Stimulated activated CD8-positive, alpha-beta memory T cell treated with anti-CD3 and anti-CD28 coated beads, Interleukin-12 subunit alpha, Interleukin-12 subunit beta, amount 100 ng/mL, for 24 hours (primary cell): Measurements from ENCODE around the gene KCNJ14.
"Not testable (repeated sequence)": the region's sequence is repeated elsewhere in the genome, so short reads cannot be mapped to it uniquely, and the experiment has no call there.

Source experiments
- DNase-seq: peaks from one replicate; pipeline ENCODE4 v3.0.0-alpha.2; 2020; ENCODE audit errors: extremely low read depth

The KCNJ14 gene

DNA sequence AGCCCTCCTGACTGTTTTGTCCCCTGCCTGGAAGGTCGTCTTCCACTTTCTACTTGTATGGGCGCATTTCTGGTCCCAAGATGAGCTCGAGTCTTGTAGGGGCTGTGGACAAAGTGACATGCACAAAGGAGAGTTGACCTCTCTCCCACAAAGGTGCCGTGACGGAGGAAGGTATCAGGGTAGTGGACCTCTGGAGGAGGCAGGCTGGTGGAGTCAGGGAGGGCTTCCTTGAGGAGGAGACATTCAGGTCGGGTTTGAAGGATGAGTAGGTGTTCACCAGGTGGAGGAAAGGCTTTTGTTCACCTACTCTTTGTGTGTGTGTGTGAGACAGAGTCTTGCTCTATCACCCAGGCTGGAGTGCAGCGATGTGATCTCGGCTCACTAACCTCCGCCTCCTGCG is 15.5 kb downstream of the KCNJ14 start:
- no peak for DNase-seq

DNA sequence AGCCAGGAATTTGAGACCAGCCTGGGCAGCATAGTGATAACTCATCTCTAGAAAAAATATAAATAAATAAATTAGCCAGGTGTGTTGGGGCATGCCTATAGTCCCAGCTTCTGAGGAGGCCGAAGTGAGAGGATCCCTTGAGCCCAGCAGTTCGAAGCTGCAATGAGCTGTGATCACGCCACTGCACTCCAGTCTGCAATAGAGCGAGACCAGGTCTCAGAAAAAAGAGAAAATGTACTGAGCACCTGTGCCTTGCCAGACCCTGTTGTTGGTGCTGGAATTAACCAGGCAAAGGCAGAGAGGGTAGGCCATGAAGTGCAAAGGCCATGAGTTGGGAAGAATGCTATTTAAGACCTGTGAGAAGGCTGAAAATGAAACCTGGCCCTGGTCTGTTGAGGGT is 16.5 kb downstream of the KCNJ14 start:
- DNase-seq: no peak

DNA sequence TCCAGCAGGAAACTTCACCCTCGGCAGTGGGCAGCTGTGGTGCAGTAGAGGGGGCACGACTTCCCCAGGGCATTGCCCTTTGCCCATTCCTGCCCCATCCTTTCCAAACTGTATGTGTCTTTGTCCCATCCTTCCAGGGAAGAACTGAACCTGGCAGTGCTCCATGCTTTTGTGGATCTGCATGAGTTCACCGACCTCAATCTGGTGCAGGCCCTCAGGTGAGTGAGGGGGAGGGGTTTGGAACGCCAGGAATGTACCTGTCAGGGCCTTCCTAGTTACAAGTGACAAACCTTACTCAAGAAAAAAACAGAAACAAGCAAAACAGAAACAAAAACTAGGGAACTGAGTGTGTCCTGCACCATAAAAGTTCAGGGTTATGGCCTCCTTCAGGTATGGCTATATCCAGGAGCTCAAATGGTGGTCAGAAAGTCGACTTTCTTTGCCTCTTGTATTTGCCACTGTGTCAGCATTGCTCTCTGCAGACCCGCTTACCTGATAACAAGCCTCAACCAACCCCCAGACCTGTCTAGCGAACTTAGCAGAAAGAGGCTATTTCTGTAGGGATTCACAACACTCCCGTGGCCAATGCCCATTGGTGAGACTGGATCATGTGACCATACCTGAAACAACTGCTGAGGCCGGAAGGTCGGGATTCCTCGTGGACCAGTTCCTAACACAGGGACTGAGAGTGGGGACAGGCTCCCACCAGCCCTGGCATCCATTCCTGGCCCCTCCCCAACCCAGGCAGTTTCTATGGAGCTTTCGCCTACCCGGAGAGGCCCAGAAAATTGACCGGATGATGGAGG is 18.0 kb downstream of the KCNJ14 start:
- DNase-seq: no peak

DNA sequence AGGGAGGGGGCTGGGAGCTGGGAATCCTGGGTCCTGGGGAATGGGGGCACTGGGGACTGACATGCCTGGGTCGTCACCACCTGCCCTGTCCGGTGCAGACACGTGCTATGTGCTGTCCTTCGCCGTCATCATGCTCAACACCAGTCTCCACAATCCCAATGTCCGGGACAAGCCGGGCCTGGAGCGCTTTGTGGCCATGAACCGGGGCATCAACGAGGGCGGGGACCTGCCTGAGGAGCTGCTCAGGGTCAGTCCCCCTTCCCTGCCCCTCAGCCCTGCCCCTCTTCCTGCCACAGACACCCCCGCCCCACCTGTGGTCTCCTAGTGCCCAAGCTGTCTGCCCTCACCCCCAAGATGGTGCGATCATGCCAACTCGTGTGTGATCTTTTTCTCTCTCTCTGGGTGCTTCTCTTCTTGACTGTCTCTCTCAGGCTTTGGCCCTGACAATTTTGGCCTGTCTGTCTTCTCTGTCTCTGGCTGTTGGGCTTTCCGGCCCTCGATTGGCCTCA is 18.8 kb downstream of the KCNJ14 start:
- DNase-seq: no peak

DNA sequence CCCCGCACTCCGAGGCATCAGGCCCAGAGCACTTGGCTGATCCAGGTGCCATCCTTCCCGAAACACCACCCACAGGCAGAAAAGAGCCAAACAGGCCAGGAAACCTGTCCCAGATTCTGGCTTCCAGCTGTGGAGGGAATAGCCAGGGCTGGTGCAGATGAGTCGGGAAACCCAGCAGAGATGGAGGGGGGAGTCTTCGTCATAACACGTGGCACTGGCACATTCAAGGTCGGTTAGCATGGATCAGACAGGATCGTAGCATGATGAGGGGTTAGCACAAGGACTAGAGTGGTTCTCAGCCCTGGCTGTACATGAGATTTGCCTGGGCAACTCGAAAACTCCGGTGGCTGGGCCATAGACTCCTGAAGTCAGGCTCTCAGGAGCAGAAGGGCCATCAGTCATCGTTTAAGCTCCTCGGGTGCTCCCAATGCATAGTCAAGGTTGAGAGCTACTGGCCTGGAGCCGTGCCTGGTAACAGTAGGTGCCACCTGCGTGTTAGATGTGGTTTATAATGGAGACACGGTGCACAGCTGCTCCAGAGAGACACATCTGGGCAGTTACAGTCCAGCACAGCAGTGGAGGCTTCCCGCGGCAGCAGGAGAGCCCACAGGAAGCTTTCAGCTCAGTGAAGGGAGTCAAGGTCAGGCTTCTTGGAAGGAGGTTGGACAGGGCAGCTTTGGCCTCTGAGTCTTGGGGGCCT is 20.1 kb downstream of the KCNJ14 start:
- DNase-seq: no peak

DNA sequence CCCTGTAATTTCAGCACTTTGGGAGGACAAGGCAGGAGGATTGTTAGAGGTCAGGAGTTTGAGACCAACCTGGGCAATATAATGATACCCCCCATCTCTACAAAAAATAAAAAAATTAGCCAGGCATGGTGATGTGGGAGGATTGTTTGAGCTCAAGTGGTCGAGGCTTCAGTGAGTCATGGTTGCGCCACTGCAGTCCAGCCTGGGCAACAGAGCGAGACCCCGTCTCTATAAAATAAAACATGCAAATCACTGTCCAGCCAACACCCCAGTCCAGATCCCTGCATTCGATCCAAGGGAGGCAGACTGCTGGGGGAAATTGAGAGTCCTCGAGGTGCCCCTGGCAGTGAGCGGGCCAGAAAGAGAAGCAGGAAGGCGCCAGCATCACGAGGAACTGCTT is 20.8 kb downstream of the KCNJ14 start:
- DNase-seq: no peak

DNA sequence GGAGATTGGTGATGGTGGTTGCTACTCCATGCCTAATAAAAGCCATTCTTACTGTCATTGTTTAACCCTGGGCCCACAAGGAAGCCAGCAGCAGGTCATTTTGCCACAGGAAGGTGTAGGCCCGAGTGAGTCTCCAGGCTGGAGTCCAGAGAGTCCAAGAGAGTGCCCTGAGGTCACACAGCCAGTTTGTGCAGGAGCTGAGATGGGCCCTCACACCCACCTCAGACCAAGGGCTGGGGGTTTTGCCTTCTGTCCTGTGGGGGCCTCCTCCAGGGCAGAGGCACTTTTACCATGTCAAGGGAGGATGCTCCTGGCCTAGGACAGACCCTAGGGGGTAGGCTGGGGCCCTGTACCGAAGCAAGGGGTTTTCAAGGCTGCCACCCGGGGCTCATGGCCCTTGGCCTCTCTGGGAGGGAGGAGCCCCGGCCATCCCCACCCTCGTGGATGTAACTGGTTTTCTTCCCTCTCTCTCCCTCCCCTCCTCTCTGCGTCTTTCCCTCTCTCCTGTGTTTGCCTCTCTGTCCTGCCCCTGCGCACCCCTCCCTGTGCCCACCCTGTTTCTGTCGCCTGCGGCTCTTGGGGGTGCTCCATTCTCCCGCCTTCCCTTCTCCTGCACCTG is 21.8 kb downstream of the KCNJ14 start:
- DNase-seq: no peak

DNA sequence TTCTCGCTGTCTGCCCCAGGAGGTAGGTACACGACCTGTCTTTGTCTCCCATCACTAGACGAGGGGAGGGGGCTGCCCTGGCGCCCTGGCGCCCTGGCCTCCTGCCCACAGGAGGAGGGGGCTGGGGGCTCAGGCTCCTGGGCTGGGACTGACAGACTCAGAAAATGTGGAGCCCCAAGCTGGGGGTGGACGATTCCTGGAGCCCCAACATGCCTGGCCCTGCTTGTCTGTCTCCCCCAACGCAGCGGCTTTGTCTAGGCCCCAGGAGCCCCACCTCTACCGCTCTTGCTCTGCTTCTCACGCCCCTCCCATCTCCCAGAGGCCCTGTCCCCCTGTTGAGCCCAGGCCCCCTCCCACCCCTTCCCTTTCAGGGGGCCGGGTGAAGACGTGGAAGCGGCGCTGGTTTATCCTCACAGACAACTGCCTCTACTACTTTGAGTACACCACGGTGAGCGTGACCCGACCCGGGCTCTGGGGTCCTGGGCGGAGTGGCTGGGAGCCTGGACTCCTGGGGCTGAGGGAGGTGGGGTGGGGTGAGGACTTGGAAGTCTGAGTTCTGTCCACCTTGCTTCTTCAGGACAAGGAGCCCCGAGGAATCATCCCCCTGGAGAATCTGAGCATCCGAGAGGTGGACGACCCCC is 22.4 kb downstream of the KCNJ14 start:
- DNase-seq: no peak

DNA sequence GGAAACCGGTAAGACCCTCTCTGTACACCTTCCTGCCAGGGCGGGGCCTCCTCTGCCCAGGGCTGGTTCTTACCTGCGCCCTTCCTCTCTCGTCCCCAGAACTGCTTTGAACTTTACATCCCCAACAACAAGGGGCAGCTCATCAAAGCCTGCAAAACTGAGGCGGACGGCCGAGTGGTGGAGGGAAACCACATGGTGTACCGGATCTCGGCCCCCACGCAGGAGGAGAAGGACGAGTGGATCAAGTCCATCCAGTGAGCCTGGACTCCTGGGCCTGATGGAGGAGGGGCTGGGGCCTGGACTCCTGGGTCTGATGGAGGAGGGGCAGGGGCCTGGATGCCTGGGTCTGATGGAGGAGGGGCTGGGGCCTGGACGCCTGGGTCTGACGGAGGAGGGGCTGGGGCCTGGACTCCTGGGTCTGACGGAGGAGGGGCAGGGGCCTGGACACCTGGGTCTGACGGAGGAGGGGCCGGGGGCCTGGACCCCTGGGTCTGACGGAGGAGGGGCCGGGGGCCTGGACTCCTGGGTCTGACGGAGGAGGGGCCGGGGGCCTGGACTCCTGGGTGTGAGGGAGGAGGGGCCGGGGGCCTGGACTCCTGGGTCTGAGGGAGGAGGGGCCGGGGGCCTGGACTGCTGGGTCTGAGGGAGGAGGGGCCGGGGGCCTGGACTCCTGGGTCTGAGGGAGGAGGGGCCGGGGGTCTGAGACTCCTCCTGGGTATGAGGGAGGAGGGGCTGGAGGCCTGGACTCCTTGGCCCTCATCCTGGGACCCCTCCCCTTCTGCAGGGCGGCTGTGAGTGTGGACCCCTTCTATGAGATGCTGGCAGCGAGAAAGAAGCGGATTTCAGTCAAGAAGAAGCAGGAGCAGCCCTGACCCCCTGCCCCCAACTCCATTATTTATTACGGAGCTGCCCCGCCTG is 23.2 kb downstream of the KCNJ14 start:
- no peak for DNase-seq

DNA sequence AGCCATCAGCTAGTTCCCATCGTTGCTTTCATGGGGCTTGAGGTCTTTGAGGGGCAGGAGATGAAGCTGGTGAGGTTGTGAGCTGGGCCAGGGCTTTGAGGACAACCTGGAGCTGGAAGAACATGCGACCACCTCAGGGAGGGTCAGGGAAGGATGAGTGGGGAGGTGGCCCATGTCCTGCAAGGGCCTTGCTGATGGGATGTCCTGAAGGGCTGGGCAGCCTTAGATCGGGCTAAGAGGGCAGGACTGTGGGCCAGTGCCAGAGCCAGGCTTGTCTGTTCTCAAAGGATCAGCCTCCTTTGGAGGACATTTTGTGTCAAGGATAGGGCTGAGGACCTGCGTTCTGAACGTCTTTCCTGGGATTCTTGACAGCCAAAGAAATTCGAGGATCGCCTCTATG is 24.3 kb downstream of the KCNJ14 start:
- no peak for DNase-seq

DNA sequence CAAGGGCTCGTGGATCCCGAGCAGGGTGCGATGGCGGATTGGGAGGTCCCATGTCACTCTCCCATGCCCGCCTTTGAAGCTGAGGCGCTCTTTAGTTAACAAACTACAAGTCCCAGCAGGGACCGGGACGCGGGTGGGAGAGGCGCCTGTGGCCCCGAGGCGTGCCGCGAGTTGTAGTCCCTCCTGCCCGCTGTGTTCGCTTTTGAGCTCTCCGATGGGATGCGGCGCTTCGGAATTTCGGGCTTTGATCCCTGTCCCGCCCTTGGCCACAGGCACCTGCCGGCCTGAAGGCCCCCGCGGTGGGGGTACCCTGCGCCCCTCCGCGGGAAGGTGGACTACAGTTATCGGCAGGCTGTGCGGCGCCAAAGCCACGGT is 24.8 kb downstream of the KCNJ14 start:
- no peak for DNase-seq

DNA sequence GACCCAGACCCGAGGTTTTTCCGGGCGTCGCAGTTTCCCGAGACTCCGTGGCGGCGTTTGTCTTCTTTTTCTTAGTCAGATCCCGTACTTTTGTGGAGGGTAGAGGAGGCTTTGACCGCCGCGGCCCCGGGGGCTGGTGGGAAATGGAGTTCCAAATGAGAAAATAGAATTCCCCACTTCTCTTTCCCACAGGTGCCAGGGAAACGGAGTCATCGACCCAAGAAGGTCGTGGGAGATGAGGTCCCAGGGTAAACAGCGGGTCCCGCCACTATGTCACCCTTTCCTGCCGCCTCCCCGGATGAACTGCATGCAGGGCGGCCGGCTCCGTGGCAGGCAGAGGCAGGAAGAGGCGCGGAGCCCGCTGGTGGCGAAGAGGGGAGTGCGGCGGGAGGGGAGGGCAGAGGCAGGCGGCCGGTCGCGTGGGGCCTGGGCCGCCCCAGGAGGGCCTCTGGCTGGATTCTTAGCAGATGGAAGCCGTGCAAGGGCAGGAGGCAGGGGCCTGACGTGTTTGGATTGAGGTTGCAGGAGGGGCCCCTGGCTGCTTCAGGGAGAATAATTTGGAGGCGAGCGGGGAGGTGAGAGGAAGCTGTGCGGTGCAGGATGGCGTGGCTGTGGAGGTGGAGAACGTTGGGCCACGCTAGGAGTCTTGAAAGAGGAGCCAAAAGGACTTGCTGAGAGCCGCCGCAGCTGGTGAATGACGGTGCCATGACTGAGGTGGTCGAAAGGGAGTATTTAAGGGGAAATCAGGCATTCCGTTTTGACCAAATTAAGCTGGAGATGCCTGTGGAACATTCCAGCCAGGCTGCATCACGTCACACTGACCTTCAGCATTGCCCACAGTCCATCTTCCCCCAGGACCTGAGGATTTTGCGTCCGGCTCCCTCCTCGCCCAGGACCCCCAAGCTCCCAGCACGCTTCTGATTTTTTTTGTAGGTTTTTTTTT is 25.5 kb downstream of the KCNJ14 start:
- DNase-seq: no peak

DNA sequence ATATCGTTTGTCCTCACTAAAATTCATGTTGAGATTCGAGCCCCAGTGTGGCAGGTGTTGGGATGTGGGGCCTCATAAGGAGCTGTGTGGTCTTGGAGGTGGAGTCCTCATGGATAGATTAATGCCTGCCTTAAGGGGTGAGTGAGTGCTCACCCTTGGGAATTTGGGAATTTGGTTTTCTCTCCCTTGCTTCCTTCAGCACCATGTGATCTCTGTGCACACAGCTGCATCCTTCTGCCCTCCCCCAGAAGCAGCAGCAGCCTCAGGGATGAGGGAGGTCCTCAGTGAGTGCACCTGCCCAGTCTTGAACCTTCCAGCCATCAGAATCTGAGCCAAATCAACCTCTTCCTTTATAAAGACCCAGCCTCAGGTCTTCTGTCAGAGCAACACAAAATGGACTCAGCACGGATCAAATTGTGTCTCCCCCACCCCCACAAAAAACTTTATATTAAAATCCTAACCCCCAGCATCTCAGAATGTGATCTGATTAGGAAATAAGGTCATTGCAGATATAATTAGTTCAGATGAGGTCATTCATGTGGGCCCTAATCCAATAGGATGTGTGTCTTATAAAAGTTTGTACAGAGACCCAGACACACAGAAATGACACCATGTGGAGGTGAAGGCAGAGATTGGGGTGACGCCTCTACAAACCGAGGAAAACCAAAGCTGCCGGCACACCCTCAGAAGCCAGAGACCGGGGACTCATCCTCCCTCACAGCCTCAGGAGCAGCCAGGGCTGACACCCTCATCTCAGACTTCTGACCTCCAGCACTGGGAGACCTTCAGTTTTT is 26.7 kb downstream of the KCNJ14 start:
- no peak for DNase-seq

DNA sequence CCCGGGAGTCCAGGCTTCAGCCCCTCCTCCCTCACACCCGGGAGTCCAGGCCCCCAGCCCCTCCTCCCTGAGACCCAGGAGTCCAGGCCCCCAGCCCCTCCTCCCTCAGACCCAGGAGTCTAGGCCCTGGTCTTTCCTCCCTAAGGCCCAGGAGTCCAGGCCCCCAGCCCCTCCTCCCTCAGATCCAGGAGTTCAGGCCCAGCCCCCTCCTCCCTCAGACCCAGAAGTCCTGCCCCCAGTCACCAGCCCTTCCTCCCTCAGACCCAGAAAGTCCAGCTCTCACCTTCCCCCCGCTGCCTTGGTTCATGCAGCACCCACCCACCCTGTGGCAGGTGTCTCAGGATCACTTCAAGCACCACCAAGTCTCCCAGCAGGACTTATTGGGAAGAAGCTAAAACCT is 27.9 kb downstream of the KCNJ14 start:
- DNase-seq: no peak

DNA sequence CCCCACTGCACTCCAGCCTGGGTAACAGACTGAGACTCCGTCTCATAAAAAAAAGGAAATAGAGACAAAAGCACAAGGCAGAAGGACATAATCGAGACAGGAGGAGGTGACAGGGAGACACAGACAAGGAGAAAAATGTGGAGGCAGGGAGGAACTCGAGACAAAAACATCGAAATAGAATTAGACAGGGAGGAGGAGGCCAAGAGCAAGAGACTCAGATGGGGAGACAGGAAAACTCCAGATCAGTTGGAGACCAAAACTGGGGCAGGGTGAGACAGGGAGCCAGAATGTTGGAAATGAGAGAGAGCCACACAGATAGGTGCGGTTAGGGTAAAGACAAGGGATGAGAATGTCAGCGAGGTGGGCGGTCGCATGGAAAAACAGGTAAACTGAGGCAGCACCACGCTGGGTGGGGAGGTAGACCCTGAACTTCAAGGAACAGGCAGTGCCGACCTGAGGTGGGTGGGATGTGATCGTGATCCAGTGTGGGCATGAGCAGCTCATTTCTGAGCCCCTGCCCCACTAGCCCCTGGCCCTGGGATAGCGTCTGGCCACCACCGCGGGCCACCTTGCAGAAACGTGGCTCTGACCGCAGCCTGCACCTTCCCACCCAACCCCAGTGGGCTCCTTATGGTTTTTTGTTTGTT is 29.0 kb downstream of the KCNJ14 start:
- no peak for DNase-seq

DNA sequence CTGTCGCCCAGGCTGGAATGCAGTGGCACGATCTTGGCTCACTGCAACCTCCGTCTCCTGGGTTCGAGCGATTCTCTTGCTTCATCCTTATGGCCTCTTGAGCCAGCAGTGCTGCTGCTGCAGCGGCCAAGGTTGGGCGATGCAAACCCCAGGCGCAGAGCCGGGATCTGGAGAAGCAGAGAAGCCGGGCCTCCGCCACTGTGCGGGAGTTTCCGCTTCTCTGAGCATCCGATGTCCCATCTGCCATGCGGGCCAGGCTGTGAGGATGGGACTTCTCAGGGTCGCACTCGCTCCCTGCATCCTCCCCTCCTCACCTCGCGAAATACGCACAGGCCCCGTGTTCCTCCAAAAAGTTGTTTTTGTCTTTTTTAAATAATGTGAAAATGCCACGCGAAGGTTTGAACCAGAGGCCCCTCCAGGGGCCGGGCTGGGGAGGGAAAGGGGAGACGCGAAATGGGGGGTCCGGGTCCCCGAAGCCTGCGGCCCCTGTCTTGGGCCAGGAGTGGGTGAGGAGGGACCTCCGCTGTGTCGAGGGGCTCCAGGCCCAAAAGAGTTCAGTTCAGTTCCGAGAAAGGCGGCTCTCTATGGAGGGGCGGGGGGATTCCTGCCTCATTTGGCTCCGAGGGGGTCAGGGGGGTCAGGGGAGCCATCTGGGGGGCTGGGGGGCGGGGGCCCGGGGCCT is 29.7 kb downstream of the KCNJ14 start:
- DNase-seq: no peak

DNA sequence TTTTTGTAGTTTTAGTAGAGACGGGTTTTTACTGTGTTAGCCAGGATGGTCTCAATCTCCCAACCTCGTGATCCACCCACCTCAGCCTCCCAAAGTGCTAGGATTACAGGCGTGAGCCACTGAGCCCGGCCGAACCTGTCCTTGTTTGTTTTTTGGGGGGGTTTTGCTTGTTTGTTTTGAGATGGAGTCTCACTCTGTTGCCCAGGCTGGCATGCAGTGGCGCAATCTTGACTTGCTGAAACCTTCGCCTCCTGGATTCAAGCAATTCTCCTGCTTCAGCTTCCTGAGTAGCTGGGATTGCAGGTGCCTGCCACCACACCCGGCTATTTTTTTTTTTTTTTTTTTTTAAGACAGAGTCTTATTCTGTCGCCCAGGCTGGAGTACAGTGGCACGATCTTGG is 31.3 kb downstream of the KCNJ14 start:
- not testable (repeated sequence) for DNase-seq

DNA sequence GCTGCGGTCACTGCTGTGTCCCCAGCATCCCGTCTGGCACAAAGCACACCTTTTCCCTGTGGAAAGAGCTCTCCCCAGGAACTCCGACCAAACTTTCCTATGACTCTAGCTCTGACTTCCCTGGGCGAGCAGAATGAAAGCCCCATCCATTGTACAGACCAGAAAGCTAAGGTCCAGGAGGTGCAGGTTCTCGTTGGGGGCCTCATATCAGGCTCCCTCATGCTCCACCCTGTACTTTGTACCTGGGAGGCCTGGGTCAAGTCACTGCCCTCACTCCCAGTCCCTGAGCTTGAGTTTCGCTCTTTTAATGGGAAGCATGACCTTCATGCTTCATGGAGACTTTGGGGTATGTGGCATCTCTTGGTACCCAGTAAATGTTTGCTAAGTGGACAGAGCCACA is 32.2 kb downstream of the KCNJ14 start:
- DNase-seq: no peak
